GM19043 (cell line): Measurements from ENCODE around the gene CEP72.

ENCODE experiments used
- ATAC-seq: cut with Tn5 transposase; IDR thresholded peaks from one replicate; pipeline ENCODE4 v1.9.1; 2021; ENCODE audit warnings: low read depth; ENCODE audit not compliant: unreplicated experiment

CEP72 gene

DNA sequence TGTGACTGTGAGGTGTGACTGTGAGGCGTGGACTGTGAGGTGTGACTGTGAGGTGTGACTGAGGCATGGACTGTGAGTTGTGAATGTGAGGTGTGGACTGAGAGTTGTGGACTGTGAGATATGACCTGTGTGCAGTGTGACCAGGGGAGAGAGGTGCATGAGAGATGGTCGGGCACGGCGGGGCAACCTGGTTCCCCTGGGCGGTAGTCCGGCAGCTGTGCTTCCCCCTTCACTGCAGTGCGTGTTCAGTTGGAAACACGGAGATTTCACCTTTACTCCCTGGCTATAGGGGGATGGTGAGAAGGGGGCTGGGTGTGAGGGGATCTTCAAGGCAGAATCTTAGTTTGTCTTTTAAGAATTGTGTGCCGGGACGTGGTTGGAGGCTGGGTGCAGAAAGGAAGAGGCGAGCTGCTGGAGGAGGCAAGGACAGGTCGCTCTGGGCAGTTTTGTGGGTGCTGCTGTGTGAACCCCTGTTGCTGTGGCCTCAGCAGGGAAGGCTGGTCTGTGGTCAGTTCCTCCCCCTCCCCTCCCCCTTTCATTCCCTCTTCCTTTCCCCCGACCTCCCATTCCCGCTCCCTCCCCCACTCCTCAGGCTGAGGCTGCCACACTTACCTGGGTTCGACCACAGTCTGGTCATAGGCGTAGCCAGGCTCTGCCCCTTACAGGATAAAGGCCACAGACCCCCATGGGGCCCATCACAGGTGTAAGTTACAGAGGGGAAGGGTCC is 39.3 kb downstream of the CEP72 start:
- ATAC-seq, result no peak

DNA sequence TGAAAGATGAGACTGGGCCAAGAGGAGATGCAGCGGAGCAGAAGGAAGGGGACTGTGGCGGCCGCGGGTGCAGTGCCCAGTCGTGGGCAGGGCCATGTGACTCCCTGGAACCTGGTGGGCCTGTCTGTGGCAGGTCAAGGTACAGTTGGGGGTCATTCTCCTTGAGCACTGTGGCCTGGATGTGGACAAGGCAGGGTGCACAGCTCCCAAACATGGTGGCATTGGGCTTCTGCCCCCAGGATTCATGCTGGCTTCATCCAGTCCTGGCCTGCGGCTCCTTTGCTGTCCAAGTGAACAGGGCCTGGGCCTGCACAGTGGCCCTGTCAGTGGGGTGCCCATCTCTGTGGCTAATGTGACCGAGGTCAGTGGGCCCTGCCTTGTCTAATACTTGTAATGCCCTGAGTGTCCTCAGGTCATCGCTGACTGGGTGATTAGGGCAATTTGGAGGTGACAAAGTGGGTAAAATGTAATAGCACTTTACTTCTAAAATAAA is 39.9 kb downstream of the CEP72 start:
- no peak for ATAC-seq

GRCh38 chr5:652773-653350 is 40.7 kb downstream of the CEP72 start:
- no peak for ATAC-seq

DNA sequence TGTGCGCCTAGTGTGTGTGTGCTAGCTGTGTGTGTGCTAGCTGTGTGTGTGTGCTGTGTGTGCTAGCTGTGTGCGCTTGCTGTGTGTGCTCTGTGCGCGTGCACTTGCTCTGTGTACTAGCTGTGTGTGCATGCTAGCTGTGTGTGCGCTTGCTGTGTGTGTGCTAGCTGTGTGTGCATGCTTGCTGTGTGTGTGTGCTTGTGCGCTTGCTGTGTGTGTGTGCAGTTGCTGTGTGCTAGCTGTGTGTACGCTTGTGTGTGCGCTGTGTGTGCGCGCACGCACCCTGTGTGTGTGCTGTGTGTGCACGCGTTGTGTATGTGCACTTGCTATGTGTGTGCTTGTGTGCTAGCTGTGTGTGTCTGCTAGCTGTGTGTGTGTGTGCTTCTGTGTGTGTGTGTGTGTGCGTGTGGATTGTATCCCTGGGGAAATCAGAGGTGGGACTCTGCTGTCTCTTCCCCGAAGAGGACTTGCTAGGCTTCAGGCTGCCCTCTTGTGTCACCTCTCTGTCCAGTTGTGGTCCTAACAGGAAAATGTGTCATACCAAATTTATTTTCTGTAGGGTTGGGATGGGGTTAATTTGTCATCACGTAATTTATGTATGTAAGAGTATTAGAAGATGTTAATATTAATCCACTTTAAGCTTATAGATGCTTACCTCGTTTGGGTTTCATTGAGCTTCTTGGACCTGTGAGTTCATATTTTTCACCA is 42.1 kb downstream of the CEP72 start:
- ATAC-seq, result no peak

GRCh38 chr5:655406-655805 is 43.3 kb downstream of the CEP72 start:
- ATAC-seq, result no peak

DNA sequence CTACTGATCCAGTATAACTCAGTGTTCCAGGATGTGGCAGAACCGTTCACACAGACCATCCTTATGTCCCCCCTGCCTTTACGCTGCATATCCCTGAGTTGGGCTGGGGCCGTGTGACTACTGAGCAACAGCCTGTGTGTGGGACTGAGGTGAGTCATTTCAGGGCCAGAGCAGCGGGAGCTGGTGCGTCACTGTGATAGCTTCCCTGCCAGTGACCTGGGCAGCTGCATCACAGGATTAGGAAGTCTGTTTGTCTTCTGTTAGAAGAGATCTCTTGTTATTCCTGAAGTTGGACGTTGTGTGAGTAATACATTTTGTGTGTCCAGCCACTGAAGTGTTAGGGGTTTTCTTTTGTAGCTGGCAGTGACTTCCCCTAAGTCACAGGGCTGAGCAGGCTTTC is 45.4 kb downstream of the CEP72 start:
- ATAC-seq, result no peak

DNA sequence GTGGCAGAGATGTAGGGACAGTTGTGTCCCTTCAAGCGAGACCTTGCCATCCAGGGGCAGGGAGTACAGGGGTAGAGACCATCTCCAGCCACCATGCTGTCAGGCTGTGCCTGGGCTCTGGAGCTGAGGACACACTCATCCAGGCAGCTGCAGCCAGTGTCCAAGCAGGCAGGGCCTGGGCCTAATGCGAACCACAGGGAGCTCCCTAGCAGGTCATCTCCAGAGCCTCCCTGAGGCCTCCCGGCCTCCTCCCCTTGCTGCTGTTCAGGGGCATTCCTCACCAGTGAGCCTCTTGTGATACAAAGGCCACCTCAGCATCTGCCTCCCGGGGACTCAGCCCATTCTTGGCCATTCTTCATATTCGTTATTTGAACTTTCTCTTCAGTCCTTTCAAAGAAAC is 46.0 kb downstream of the CEP72 start:
- no peak for ATAC-seq

DNA sequence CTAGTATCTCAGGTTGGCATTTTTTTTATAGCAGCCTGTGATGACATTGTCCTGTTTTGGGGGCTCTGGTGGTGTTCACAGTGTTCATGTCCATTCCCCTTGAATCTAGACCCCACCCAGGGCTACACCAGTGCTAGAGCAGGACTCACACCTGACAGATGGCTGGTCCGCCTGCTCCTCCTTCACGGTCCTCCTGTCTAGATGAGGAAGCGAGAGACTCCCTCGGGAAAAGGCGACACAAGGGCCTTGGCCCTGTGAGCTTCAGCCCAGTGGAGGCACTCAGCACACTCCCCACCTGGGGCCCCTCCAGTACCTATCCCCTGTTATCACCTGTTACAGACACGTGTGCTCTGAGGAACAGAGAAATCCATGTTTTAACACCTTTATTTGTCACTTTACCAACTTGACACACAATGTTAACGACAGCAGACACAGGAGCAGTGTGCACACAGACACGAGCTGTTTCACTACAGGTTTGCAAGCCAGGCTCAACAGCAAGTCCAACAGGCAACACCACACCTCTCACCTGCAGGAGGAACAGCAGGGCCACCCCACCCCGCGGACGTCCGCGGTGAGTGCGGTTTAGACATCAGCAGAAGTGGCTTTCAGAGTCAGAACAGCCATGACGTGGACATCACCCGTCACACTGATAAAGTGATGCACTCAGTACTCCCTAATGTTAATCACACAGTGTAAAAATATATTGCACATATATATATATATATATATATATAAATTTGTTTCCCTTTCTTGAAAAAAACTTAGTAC is 47.5 kb downstream of the CEP72 start:
- ATAC-seq, result no peak

GRCh38 chr5:660491-661030 is 48.4 kb downstream of the CEP72 start:
- no peak for ATAC-seq

- no peak for ATAC-seq
These were observed 50.0 kb downstream of the CEP72 start for GRCh38 chr5:661891-662750.

DNA sequence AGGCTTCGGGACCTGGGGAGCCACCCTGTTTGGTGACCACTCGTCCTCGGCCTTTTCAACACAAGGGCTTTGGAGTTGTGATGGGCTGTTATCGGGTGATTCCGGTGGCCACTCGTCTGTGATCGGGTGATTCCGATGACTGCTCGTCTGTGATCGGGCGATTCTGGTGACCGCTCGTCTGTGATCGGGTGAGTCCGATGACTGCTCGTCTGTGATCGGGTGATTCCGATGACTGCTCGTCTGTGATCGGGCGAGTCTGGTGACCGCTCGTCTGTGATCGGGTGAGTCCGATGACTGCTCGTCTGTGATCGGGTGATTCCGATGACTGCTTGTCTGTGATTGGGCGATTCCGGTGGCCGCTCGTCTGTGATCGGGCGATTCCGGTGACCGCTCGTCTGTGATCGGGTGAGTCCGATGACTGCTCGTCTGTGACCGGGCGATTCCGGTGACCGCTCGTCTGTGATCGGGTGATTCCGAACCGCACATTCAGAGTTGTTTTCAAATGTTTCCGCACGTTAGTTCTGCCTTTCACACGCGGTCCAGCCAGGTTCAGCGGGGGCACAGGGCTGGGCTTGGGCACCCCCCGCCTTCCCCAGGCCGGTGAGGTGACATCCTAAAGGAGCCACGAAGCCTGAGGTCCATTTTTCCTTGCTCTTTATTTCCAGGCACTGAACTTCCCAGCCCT is 50.8 kb downstream of the CEP72 start:
- ATAC-seq, result no peak

DNA sequence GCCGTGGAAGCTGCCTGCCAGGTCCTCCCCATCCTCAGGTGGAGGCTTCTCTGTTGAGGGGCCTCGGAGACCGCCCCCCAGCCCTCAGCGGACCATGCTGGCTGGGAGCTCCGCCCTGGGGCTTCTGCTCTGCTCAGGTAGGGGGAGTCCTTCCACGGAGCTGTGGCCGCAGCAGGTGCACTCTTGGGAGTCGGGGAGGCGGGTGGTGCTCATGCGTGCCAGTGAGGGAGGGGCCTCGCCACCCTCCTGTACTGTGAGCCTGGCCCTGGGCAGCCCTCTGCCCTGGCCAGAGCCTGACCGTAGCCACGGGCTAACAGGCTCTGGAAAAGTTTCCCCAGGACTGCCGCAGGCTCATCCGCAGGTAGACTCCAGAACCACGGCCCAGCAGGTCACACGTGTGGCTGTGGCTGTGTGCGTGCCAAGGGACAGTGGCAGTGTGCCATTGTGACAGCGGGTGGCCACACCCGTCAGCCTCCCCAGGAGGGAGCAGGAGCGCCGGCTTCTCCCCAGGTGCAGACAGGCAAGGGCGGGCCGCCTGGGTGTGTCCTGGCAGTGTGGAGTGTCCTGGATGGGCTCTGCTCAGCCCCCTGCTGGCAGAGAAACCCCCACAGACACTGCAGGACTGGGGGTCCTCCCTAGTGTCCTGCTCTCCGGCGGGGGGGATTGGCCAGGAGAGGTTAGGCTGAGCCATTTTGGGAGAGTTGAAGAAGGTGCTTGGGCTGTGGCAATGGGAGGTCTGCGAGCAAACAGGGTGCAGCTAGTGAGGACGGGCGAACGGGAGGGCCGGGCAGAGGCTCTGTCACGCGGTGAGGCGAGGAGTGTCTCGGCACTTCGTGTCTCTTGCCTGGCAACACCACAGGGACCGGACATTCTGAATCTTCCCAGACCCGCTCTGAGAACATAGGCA is 51.5 kb downstream of the CEP72 start:
- ATAC-seq, result no peak

DNA sequence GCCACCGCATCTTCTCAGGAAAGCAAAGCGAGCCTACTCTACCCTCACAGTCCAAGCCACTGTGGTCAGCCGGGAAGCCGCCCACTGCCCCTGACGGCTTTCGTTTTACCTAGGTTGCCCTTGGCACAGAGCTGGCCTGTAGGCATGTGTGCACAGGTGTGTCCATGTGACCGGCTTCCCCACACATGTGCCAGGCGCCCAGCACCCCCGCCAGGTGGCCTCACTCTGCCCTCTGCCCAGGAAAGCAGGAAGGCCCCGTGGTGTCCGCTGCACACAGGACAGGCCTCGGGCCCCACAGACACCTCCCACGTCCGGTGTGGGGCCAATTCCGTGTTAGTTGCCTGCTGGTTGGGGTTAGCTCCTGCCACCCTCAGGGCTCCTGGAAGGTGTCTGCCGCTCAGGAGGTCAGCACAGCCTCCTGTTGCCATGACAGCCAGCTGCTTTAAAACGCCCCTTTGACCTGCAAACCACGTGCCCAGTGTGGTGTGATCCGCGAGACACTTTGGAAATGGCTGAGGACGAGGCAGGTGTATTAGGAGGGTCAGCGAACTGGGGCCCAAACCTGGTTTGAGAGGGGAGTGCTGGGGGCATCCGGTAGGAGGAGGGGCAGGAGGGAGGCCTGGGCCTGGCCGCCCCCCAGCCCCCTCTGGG is 52.3 kb downstream of the CEP72 start:
- no peak for ATAC-seq

GRCh38 chr5:664994-665360 is 52.8 kb downstream of the CEP72 start:
- no peak for ATAC-seq

DNA sequence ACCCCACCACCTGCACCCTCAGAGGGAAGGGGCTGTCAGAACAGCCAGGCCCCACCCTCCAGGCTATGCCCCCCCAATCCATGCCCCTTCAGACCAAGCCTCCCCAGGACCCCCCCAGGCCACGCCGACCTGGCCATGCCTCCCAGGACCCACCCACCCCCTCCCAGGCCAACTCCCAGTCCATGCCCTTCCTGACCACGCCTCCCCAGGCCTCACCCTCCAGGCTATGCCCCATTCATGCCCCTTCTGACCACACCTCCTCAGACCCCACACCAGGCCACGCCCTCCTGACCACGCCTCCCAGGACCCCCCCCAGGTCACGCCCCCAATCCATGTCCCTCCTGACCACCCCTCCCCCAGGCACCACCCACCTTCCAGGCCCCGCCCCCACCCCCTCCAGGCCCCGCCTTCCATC is 53.4 kb downstream of the CEP72 start:
- no peak for ATAC-seq

DNA sequence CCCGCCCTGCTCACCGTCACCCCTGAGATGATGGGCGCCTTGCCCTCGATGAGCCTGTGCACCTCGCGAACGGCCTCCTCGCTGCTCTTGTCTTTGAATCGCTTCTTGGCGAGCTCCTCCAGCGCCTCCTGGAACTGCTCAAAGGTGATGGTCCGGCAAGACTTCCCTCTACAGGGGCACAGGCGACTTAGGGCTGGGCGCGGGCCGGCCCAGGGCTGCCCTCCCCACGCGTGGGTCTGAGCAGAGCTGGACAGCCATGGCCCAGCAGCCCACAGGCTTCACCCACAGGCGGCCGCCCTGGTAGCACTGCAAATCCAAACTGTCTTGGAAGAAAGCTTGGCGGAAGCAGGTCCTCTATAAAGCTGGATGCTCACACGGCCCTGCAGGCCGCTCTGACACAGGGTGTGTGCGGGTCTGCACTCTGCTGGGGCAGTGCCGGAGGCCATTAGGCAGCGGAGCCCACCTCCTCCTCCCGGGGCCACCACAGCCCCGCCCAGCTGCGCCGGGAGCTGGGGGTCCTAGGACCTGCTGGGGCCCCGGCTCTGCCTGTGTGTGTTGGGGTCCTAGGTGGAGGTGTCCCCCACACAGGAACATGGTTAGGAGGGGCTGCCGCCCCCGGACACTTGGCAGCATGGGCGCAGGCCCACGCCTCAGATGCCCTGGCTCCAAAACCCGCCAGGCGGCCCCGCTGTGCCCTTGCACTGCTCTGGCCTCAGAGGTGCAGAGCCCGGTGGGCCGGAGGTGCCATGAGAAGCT is 54.0 kb downstream of the CEP72 start:
- no peak for ATAC-seq

DNA sequence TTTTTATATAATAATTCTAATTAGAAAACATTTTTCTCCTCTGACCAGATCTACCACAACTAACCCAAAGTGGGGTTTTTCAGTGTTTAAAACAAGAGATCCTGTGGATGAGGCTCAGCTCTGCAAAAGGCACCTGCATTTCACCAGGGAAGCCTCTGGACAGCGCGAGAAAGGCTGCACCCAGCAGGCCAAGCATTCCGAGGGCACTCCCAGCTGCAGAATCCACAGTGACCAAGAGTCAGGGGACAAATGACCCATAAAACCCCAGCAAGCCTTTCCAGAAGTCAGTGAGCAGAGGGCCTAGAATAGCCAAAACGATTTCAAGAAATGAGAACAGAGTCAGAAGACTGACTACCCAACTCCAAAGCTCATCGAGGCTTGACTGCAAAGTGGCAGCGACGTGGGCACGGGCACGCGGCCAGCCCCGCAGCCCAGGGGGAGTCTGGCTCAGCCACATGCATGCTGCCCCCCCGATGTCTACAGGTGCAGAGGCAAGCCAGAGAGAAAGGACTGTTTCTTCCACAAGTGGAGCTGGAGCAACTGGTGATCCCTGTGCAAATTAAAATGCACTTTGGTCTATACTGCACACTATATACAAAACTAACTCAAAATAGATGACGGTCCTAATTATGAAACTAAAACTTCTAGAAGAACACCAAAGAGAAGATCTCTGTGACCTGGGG is 54.8 kb downstream of the CEP72 start:
- no peak for ATAC-seq
